GM19099 (cell line): ENCODE data around the gene COLQ.

Experiments used
- POLR2A ChIP-seq: IDR thresholded peaks from 3 replicates; pipeline ENCODE4 v1.6.1; 2011; ENCODE audit warnings: low read depth; ENCODE audit not compliant: insufficient read length; ENCODE audit errors: extremely low read depth

Gene COLQ

DNA sequence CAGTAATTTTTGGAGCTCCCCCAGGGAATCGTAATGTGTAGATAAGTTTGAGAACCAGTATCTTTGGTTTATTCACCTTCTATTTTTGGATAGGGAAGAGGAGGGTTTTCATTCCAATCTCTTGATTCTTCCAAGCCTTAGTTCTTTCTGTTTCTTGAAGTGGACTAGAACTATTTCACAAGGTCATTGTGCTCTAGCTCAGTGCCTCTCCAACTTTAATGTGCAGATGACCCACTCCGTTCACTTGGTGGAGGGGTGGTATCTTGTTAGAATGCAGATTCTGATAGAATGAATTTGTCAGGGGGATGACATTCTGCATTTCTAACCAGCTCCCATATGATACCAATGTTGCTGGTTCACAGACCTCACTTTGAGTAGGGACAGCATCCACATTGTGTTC lies 35.5 kb downstream of the COLQ start:
- no peak for TF ChIP-seq POLR2A

DNA sequence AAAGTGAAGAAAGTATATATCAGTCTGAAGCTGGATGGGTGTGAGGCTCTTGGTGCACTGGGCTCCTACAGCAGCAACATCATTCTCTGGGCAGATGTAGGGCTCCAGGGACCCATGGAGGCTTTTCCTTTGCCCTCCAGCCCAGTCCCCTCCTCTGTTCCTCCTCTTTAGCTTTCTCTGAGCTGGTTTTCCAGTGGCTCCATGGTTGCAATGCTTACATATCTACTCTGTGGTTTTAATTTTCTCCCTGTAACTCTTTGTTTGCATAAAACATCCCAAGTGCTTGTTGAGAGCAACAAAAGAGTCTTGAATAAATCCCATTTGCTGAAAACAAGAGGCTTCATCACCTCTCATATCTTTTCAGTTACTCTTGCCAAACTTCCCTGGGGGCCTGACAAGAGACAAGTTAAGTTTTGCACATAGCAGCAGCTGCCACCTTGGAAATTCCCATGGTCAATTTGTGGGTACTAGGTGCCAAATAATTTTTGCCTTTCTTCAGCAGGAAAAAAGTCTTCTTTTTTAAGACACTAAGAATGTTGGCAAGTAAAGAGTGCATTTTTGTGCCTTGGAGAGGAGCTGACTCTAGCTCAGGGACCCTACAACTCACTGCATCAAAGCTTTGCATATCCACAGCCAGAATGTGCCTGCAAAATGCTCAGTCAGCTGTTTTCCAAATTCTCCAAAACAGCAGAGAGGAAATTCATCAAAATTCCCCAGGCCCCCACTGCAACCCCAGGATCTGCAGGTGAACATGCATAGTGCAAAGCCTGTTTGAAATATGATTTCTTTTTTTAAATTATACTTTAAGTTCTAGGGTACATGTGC lies 41.9 kb downstream of the COLQ start:
- no peak for TF ChIP-seq POLR2A

DNA sequence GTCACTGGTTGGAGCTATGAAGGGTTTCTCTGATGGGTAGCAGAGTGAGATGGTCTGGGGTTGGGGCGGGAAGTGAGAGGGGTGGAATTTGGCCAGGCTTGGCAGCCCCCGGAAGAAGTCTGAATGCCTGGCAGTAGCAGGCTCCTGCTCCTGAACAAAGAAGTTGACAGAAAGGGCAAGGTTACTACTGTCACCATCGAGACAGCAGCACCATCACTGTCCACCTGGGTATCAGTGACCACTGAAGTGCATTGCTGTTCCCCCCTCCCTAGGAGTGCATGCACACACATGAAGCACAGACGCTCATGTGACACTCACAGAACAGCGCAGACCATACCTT lies 42.9 kb downstream of the COLQ start:
- TF ChIP-seq POLR2A = no peak

DNA sequence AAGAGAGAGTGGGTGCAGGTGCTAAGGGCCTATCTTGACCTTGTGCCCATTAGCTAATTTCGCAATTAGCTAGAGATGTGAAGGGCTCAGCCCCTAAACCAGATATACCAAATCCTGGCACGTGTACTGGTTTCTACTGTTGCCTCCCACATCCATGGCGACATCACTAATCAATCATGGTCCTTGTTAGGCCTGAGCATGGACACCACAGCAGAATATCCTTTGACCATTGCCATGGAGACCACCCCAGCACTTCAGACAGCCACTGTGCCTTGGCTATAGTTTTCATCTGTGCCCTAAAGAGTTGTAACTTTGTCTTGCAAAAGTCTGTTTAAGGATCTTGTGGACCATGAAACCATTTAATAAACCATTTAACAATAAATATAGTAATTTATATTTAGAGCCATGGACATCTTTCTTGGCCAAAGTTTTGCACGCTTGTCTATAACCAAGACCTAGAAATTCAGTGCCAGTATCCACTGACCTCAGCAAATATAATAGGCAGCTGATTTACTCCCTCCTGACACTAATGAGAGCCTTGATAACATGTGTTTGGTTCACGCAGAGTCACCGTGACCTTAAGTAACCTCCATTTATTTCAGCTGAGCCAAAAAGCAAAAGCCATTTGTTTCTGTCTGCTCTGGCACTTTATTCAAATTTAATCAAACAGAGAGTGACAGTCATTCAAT lies 43.4 kb downstream of the COLQ start:
- TF ChIP-seq POLR2A = no peak

DNA sequence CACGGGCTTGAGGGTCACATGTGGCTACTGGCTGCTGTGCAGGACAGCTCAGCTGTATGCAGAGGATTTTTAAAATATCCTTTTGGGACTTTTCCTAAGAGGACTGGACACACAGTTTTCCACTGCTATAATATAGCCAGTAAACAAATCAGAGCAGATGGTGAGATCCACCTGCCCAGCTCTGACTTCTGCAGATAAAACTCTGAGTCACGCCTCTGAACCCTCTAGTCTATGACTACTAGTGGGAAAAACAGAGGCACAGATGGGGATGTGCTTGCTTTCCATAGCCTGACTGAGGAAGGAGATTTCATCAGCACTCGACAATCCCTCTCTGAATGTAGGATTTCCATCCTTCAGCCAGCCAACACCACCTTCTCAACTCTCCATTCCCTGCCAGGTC lies 45.1 kb downstream of the COLQ start:
- no peak for TF ChIP-seq POLR2A

DNA sequence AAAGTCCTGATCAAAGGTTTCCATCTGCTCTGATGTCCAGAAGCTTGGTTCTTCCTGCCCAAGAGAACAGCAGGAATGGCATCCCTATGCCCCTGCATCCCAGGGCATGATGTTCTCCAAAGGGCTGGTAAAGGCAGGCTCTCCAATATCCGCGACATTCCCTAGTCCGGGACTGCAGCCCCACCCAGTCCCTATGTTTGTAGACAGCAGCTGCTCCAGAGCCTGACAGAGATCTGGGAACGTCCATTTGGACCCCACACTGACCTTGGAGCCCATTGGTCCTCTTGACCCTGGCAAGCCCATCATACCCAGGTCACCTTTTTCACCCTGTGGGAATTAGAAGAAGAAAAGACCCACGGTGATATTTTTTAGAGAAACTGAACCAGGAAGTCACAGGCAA lies 46.3 kb downstream of the COLQ start:
- no peak for TF ChIP-seq POLR2A

DNA sequence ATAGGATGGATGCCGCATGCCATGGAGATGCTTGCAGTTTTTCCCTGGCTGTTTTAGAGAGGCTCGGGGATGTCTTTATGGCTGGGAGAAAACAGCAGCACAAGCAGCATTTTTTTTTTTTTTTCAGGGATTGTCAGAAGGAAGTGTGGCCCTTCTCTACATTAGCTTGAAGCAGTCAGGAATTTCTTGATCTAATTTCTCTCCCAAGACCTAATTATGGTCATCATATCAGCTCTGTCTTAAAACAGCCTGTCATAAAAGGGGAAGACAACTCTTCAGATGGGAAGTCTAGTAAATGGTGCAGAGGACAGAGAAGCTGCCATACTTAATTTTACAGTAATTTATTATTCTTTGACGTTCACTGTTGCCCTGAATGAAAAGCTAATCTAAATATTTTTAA lies 49.6 kb downstream of the COLQ start:
- TF ChIP-seq POLR2A = no peak

DNA sequence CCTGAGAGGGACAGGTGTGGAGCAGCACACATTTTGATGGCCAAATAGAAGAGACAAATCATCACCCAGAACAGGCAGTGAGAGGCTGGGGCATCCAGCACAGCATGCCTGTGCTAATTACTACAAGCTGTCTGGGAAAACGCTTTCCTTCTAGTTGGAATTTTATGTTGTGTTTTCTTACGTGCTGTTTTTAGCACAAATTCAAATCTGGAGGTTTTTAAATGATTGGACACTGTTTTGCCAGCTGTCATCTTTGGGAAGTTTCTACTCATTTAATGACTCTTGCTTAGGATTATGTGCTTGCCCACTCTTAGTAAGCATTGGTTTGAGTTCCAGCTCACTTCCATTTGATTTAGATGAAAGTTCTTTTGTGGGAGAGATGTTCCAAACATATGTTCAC lies 50.7 kb downstream of the COLQ start:
- TF ChIP-seq POLR2A = no peak

DNA sequence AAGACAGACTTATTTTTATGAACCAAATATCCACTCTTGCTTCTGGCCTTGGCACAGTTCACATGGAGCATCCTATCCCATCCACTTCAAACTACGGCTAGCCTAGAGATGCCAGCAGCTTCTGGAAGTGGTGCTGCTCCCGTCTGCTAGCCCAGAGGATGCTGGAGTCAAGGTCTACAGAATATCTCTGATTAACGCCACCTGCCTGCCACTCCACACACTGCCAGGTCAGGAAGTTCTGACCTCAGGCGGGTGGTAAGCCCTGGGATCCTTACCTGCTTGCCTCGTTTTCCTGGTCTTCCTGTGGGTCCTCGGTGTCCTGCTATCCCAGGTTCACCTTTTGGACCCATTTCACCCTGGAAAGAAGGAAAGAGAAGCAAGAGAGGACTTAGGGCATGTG lies 51.2 kb downstream of the COLQ start:
- no peak for TF ChIP-seq POLR2A

DNA sequence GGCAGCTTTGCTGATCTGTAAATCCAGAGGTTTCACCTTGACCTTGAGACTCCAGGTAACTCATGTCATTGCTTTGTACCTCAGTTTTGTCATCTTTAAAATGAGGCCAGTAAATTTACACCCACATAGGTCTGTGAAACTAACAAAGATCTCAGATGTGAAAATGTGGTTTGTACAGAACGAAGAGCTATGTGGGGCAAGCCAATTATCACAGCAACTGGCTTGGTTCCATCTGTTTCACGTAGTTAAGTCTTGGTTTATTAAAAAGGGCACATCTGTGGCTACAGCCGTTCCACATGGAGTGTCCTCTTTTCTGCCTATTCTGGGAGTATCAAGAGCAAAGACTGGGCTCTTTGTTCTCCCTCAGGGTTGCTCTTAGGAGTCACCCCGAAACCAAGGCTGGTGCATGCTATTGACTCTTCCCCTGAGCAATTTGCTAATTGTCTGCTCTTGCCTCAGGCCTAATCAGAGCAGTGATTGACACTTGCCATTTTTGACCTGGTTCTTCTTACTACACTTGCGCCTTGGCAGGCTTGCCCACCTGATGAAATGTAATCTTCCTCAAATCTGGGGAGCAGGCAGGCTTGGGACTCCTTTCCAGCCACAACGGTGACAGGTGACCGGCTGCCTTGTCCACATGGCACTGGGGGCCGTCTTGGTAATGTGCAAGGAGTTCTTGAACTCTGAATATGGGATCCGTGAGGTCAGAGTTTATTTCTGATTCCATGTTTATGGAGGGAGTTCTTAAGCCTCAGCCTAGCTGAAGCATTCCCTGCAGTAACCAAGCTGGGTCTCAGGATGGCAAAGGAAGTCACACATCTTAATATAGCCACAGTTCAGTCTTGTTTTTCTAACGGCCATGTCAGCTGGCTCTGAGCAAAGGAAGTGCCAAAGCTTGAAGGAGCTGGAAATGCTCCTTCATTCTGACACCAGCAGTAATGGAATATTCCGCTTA lies 54.0 kb downstream of the COLQ start:
- no peak for TF ChIP-seq POLR2A

DNA sequence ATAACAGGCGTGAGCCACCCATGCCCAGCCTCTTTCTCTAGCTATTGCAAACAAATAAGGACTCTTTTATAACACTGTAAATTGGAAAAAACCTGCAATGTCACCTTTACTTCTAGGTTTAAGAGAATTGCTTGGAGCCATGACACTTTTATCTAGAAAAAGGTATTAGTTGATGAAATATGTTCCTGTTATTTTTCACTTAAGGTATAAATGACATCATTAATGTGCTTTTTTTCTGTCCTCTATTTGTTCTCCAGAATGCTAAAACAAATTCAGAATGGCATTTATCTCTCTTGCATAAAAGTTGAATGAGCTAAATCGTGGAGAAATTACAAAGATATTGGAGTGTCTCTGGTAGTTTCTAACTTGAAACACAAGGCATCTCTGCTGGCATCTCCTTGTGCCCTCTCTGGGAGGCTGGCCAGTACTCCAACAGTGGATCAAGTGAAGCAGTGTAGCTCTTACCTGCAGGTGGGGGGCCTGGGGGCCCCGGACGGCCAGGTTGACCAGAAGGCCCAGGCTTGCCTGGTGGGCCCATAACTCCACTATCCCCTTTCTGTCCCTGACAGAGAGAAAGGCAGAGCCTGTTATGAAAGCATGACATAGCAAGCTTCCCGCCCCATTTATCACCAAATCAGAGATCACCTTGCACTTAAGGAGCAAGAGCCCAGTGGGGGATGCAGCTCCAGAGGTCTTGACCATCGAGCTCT lies 55.5 kb downstream of the COLQ start:
- TF ChIP-seq POLR2A = no peak

DNA sequence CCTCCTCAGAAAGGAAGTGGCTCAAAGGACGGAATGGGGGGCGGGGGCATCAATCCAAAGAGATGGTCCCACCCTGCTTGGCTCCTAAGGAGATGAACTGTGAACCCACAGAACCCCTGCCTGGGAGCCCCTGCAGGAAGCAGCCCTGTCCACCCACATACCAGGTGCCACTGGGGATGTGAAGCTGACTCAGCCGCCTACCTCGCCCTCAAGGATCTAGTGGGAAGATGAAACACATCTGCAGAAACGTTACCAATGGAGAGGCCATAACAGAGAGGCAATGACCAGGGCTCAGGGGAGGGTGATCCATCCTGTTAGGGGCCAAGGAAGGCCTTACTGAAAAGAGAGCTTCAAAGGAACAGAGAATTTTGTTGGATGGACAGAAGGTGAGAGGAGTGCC lies 59.1 kb downstream of the COLQ start:
- TF ChIP-seq POLR2A = no peak

DNA sequence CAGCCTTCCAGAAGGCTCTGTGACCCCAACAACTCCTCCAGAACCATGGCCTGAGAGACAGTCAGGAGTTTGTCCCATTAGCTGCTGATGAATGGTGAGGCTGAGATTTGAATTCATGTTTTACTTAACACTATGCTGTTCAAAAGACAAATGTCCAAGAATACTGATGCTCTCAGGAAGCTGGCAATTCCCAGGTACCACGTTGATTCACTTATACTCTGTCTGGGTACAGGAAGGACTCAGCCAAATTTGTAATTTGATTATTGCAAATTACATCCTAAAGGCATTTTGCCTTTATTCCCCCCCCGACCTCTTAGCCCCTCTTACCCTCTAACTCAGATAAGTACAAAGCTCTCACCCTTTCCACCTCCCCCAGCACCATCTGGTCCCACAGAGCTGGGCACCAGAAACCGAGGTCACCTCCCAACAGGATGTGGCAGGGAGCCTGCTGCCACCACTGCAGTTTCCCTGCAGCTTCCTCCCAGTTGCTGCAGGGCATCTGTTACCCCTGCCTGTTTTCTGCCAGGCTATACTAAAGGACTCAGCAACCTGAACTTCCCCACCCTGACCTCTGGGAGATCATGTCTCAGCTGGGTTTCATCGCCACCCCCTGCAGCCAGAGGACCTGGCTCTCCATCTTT lies 60.5 kb downstream of the COLQ start:
- no peak for TF ChIP-seq POLR2A

DNA sequence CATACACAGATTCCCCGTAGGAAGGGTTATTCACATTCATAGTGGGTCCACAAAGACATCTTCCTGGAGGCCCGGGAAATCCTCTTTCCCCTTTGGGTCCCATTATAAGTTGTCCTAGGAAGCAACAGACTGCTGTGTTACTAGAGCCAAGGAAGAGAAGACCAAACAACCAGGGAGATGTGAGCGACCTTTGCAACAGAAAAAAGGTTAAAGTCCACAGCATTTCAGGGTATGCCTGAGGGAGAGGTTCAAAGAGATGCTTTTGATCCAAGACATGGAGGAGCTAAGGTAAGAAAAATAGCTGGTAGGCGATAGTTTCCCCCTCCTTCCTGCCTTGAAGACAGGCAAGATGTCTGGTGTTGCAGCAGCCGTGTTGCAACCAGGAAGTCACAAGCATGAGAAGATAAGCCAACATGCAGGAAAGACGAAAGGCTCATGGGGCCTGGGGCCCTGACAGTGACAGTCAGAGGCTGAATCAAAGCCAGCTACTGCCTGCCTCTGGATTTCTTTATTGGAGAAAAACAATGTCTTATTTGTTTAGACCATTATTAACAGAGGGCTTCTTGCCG lies 63.2 kb downstream of the COLQ start:
- no peak for TF ChIP-seq POLR2A
